Measurements from ENCODE around the gene ANTXRL. TPM values are rescaled to one million over a fixed set of nuclear protein-coding genes. Genes with fewer than 3 reads are reported as not detected.
"Not testable (repeated sequence)": the region's sequence is repeated elsewhere in the genome, so short reads cannot be mapped to it uniquely, and the experiment has no call there.

Gene ANTXRL
- total and polyA plus RNA-seq, 7 experiments from 2014 or later: 0.97 TPM; not detected in 6

DNA sequence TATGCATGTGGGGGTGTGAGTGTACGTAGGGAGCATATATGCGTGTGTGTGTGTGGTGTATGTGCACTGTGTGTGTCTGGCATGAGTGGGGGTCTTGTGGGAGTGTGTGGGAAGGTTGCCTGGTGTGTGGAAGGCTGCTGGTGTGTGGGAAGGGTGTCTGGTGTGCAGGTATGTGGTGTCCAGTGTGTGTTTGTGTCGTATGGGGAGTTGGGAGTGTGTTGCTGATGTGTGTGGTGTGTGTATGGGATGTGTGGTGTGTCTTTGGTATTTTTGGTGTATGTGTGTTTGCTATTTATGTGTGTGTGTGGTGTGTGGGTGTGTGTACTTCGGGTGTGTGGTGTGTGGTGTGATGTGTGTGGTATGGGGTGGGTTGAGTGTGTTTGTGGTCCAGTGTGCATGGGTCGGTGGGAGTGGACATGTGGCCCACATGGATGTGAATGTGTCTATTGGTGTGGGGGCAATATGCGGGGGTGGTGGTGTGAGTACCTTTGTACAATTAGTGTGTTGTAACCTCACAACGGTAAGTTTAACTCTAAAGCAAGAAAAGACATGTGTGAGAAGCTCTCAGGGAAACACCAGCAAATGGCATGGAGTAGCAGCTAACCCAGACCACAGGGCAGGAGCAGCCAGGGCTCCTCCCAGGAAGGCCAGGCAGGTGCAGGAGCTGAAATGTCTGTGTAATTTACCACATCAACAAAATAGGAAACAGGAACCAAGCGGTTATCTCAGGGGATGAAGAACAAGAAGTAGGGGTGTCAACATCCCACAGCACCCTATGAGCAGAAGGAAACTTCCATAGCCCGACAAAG lies 11.9 kb downstream of the ANTXRL start:
- H3K9me3 Mint-ChIP-seq: no peaks in the 10 kb centered on the region
- CTCF ChIA-PET: no interaction called here
- POLR2A ChIA-PET: interaction anchor here (0.9 to 1.5 kb wide), 3 partner anchors 26 to 34 kb away, joined by 3 to 9 read pairs (median 4); no protein-coding TSS in a partner anchor
- Histone ChIP-seq H3K27me3 (ENCODE audit: control insufficient read depth in 2 of 2, insufficient read depth in 2 of 2, low read length in 2 of 2) (no peaks in the 10 kb centered on the region), H3K4me1 (ENCODE audit: control insufficient read depth in 2 of 2, insufficient read depth in 2 of 2, low read length in 2 of 2) (peaks cover 0 to 23% of the 10 kb centered on the region in 2 donors), H3K27ac (ENCODE audit: low read depth, low read length) (no peak overlapping the region), H3K36me3 (ENCODE audit: control insufficient read depth in 2 of 3, insufficient read depth in 3 of 3, low read length in 3 of 3) (no peaks in the 10 kb centered on the region), H3K4me3 (ENCODE audit: low read length) (no peak overlapping the region), H3K9me3 (ENCODE audit: control insufficient read depth in 2 of 3, low read length in 3 of 3) (no peaks in the 10 kb centered on the region)
- H3K27ac Mint-ChIP-seq: peak overlapping the region; percentile 1 to 80 (median 50)
- DNase-seq: peak in 3 of 9 donors; percentile 11 to 37 (median 33)
- H3K36me3 Mint-ChIP-seq: peaks cover 0 to 1% (median 0%) of the 10 kb centered on the region in 5 donors
- intact Hi-C loops (cut with micrococcal nuclease): no loop called here
- peak overlapping the region; percentile 51 to 89 (median 76) for H3K4me3 Mint-ChIP-seq
- H3K27me3 Mint-ChIP-seq: no peaks in the 10 kb centered on the region
- peak; percentile 57 for ATAC-seq
- H3K4me1 Mint-ChIP-seq: peaks cover 20 to 32% (median 24%) of the 10 kb centered on the region in 7 donors

- H3K27me3 ChIP-seq (ENCODE audit: control insufficient read depth in 2 of 2, insufficient read depth in 2 of 2, low read length in 2 of 2): no peaks in the 10 kb centered on the region
- H3K27ac Mint-ChIP-seq: peak overlapping the region in 5 of 9 donors; percentile 1 to 50 (median 33)
- ChIA-PET CTCF (interaction anchor here (1.1 kb wide), 1 partner anchor 70 kb away, joined by 4 read pairs; no protein-coding TSS in a partner anchor), POLR2A (interaction anchor here (0.9 to 1.5 kb wide), 3 partner anchors 26 to 35 kb away, joined by 3 to 9 read pairs (median 4); no protein-coding TSS in a partner anchor)
- DNase-seq: no peak
- no peaks in the 10 kb centered on the region for H3K27me3 Mint-ChIP-seq
- no peaks in the 10 kb centered on the region for H3K9me3 Mint-ChIP-seq
- peak overlapping the region in 8 of 10 donors; percentile 34 to 82 (median 72) for H3K4me3 Mint-ChIP-seq
- H3K36me3 Mint-ChIP-seq: peaks cover 0 to 1% (median 0%) of the 10 kb centered on the region in 5 donors
- peaks cover 20 to 32% (median 25%) of the 10 kb centered on the region in 7 donors for H3K4me1 Mint-ChIP-seq
- no peak overlapping the region for H3K4me3 ChIP-seq (ENCODE audit: low read length)
- no peak for ATAC-seq
- H3K9me3 ChIP-seq (ENCODE audit: control insufficient read depth in 2 of 3, low read length in 3 of 3): no peaks in the 10 kb centered on the region
- H3K36me3 ChIP-seq (ENCODE audit: control insufficient read depth in 2 of 3, insufficient read depth in 3 of 3, low read length in 3 of 3): no peaks in the 10 kb centered on the region
- H3K27ac ChIP-seq (ENCODE audit: low read depth, low read length): no peak overlapping the region
- H3K4me1 ChIP-seq (ENCODE audit: control insufficient read depth in 2 of 2, insufficient read depth in 2 of 2, low read length in 2 of 2): peaks cover 0 to 23% of the 10 kb centered on the region in 2 donors
- intact Hi-C loops (cut with micrococcal nuclease): no loop called here
These were observed 12.4 kb downstream of the ANTXRL start for GRCh38 chr10:46299286-46299535.

- H3K27ac ChIP-seq (ENCODE audit: low read depth, low read length): no peak overlapping the region
- no peak for DNase-seq
- CTCF ChIA-PET: interaction anchor here (0.8 to 1.1 kb wide), 2 partner anchors 70 to 278 kb away, joined by 3 to 4 read pairs; no protein-coding TSS in a partner anchor
These were observed 13.0 kb downstream of the ANTXRL start for GRCh38 chr10:46299536-46300369.

DNA sequence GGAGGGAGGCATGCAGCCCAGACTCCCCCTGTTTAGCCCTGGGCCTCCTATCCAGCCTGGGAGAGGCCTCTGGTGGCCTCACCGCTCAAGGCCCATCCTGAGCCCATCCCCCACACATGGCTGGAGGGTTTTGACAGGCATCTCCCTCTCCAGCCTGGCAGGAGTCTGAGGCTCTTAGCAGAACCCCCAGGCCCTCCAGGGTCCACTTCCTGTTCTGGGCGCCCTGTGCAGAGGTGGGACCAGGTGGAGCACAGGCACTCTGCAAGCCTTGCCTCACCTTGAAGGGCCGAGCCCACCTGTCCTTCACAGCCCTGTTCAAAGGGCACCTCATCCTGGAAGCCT lies 13.5 kb downstream of the ANTXRL start:
- ChIA-PET POLR2A (interaction anchor here (1.5 kb wide), 1 partner anchor 31 kb away, joined by 9 read pairs; no protein-coding TSS in a partner anchor), CTCF (interaction anchor here (0.8 to 1.1 kb wide), 2 partner anchors 71 to 279 kb away, joined by 3 to 4 read pairs; no protein-coding TSS in a partner anchor)
- H3K36me3 ChIP-seq (ENCODE audit: control insufficient read depth in 2 of 3, insufficient read depth in 3 of 3, low read length in 3 of 3); ATAC-seq; DNase-seq; intact Hi-C loops (cut with micrococcal nuclease); H3K27ac ChIP-seq (ENCODE audit: low read depth, low read length); H3K9me3 ChIP-seq (ENCODE audit: control insufficient read depth in 2 of 3, low read length in 3 of 3); H3K27me3 ChIP-seq (ENCODE audit: control insufficient read depth in 2 of 2, insufficient read depth in 2 of 2, low read length in 2 of 2); H3K9me3 Mint-ChIP-seq; H3K36me3 Mint-ChIP-seq; H3K27me3 Mint-ChIP-seq; H3K4me3 ChIP-seq (ENCODE audit: low read length): not testable (repeated sequence)
- H3K4me1 ChIP-seq (ENCODE audit: control insufficient read depth in 2 of 2, insufficient read depth in 2 of 2, low read length in 2 of 2): peaks cover 0 to 23% of the 10 kb centered on the region in 2 donors
- peak overlapping the region in 2 of 9 donors; percentile 40 for H3K27ac Mint-ChIP-seq
- peaks cover 19 to 32% (median 24%) of the 10 kb centered on the region in 7 donors for H3K4me1 Mint-ChIP-seq
- H3K4me3 Mint-ChIP-seq: peak overlapping the region in 1 of 10 donors; percentile 11

More at GRCh38 chr10:46299536-46300369, 13.0 kb downstream of the ANTXRL start:
- Mint-ChIP-seq H3K36me3 (peaks cover 0 to 1% (median 0%) of the 10 kb centered on the region in 5 donors), H3K4me3 (peak overlapping the region in 6 of 10 donors; percentile 34 to 82 (median 72)), H3K27me3 (no peaks in the 10 kb centered on the region), H3K4me1 (peaks cover 19 to 32% (median 24%) of the 10 kb centered on the region in 7 donors), H3K27ac (peak overlapping the region in 6 of 9 donors; percentile 1 to 80 (median 41)), H3K9me3 (no peaks in the 10 kb centered on the region)
- Histone ChIP-seq H3K4me3 (ENCODE audit: low read length) (no peak overlapping the region), H3K4me1 (ENCODE audit: control insufficient read depth in 2 of 2, insufficient read depth in 2 of 2, low read length in 2 of 2) (peaks cover 0 to 23% of the 10 kb centered on the region in 2 donors), H3K36me3 (ENCODE audit: control insufficient read depth in 2 of 3, insufficient read depth in 3 of 3, low read length in 3 of 3) (no peaks in the 10 kb centered on the region), H3K9me3 (ENCODE audit: control insufficient read depth in 2 of 3, low read length in 3 of 3) (no peaks in the 10 kb centered on the region), H3K27me3 (ENCODE audit: control insufficient read depth in 2 of 2, insufficient read depth in 2 of 2, low read length in 2 of 2) (no peaks in the 10 kb centered on the region)
- POLR2A ChIA-PET: interaction anchor here (0.9 to 1.5 kb wide), 3 partner anchors 27 to 35 kb away, joined by 3 to 9 read pairs (median 4); no protein-coding TSS in a partner anchor
- ATAC-seq: peak; percentile 20
- intact Hi-C loops (cut with micrococcal nuclease): no loop called here

DNA sequence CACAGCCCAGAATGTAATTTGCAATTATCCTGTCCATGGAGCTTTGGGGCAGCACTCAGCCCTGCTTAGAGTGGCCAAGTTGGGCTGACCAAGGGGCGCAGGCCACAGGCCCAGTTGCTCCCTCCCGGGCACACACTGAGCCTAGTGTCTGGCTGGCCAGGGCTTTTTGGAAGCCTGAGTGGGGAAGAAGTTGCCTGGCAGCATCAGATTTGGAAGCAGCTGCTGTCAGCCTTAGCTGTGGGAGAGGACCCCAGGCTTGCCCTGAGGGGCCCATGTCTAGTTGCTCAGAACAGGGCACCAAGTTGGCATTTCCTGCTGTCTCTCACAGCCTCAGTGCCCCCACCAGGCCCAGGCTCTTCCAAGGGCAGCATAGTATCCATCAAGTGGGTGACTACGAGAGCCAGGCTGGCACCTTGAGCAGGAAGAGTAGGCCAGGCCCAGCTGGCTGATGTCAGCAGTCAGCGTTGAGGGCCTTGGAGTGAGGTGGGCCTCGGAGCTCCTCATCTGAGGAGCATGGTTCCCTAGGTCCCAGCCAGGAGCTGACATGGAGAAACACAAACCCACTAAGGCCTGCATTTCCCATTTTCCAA lies 14.4 kb downstream of the ANTXRL start:
- Mint-ChIP-seq H3K9me3 (no peaks in the 10 kb centered on the region), H3K36me3 (peaks cover 0 to 1% (median 0%) of the 10 kb centered on the region in 5 donors), H3K27ac (peak overlapping the region in 1 of 9 donors; percentile 40), H3K27me3 (peaks cover 0 to 3% (median 0%) of the 10 kb centered on the region in 5 donors), H3K4me3 (peak overlapping the region in 3 of 10 donors; percentile 10 to 12 (median 11)), H3K4me1 (peaks cover 19 to 35% (median 24%) of the 10 kb centered on the region in 7 donors)
- no peaks in the 10 kb centered on the region for H3K36me3 ChIP-seq (ENCODE audit: control insufficient read depth in 2 of 3, insufficient read depth in 3 of 3, low read length in 3 of 3)
- no peak for ATAC-seq
- no peaks in the 10 kb centered on the region for H3K27me3 ChIP-seq (ENCODE audit: control insufficient read depth in 2 of 2, insufficient read depth in 2 of 2, low read length in 2 of 2)
- DNase-seq: no peak
- no peaks in the 10 kb centered on the region for H3K9me3 ChIP-seq (ENCODE audit: control insufficient read depth in 2 of 3, low read length in 3 of 3)
- ChIA-PET CTCF (no interaction called here), POLR2A (interaction anchor here (0.8 kb wide), 1 partner anchor 10 kb away, joined by 3 read pairs; no protein-coding TSS in a partner anchor)
- no peak overlapping the region for H3K27ac ChIP-seq (ENCODE audit: low read depth, low read length)
- no peak overlapping the region for H3K4me3 ChIP-seq (ENCODE audit: low read length)
- intact Hi-C loops (cut with micrococcal nuclease): no loop called here
- peaks cover 0 to 23% of the 10 kb centered on the region in 2 donors for H3K4me1 ChIP-seq (ENCODE audit: control insufficient read depth in 2 of 2, insufficient read depth in 2 of 2, low read length in 2 of 2)

All from naive thymus-derived CD4-positive, alpha-beta T cell (primary cell).